Vagina (tissue), 2 donors: ENCODE data around the gene SLC5A10. TPM values are rescaled to one million over a fixed set of nuclear protein-coding genes. Genes with fewer than 3 reads are reported as not detected.

ENCODE experiments used
- DNase-seq, 2 donors: peaks; one replicate each; pipeline ENCODE4 v3.0.0-alpha.2; 2017; ENCODE audit errors: extremely low spot score in 2 of 2
- H3K27ac ChIP-seq: fragments of 200-600 bp; sonication (generic); one replicate; pipeline ENCODE4 v1.5.1; 2019
- H3K27me3 ChIP-seq: fragments of 200-600 bp; sonication (generic); one replicate; pipeline ENCODE4 v1.5.1; 2019
- H3K36me3 ChIP-seq, 2 donors: fragments of 200-600 bp; sonication (generic); one replicate each; pipeline ENCODE4 v1.5.1; 2017 to 2019
- H3K4me1 ChIP-seq: fragments of 200-600 bp; sonication (generic); one replicate; pipeline ENCODE4 v1.5.1; 2019
- H3K4me3 ChIP-seq, 2 donors: fragments of 200-600 bp; sonication (generic); 1 replicate in 1 of 2; 2 replicates in 1 of 2; pipeline ENCODE4 v1.5.1; 2016 to 2019
- H3K9me3 ChIP-seq: fragments of 200-600 bp; sonication (generic); one replicate; pipeline ENCODE4 v1.5.1; 2019
- CTCF ChIP-seq, 3 experiments: fragments of 450-650 bp in 2 of 3; fragments of 200-600 bp in 1 of 3; sonication (generic) in 1 of 3; IDR thresholded peaks; one replicate each; pipeline ENCODE4 v1.5.1; 2017 to 2019; ENCODE audit warnings: antibody characterized with exemption in 3 of 3, mild to moderate bottlenecking in 2 of 3, moderate library complexity in 2 of 3
- POLR2A ChIP-seq, 2 donors: fragments of 450-650 bp; IDR thresholded peaks; one replicate each; pipeline ENCODE4 v1.6.1; 2017; ENCODE audit warnings: antibody characterized with exemption in 2 of 2, mild to moderate bottlenecking in 2 of 2, moderate library complexity in 2 of 2
- POLR2AphosphoS5 ChIP-seq, 2 donors: sonication (generic); formaldehyde crosslinking; IDR thresholded peaks; one replicate each; pipeline ENCODE4 v1.9.0; 2017; ENCODE audit warnings: antibody characterized with exemption in 2 of 2, mild to moderate bottlenecking in 2 of 2, low read depth in 1 of 2; ENCODE audit not compliant: insufficient read depth in 1 of 2
- intact Hi-C: fragments of 100-400 bp; cut with DNase I; formaldehyde crosslinking; loops from one replicate; pipeline ENCODE4 v1.15.1; 2023
- total RNA-seq: library from RNA; depleted of rRNA; stranded (reverse); fragments of >200 nt; gene quantifications from one replicate; pipeline ENCODE4 v1.2.3, GENCODE V29; 2016

Gene SLC5A10
- total RNA-seq, 1 donor from 2014 or later, result not detected

- Histone ChIP-seq H3K36me3 (no peaks in the 10 kb centered on the region), H3K4me1 (peaks cover 59% of the 10 kb centered on the region), H3K9me3 (no peaks in the 10 kb centered on the region), H3K27me3 (no peaks in the 10 kb centered on the region), H3K4me3 (no peak overlapping the region), H3K27ac (no peak overlapping the region)
- TF ChIP-seq POLR2AphosphoS5 (IDR thresholded peaks at IDR 0.05; ENCODE audit: insufficient read depth in 1 of 2, low read depth in 1 of 2), result no peak
- TF ChIP-seq CTCF (IDR thresholded peaks at IDR 0.05), result no peak
- TF ChIP-seq POLR2A (IDR thresholded peaks at IDR 0.05), result no peak
- intact Hi-C loops, result no loop called here
- DNase-seq, result no peak
Observed at GRCh38 chr17:18987862-18988545, 36.0 kb downstream of the SLC5A10 start.

GRCh38 chr17:18988546-18989173, 36.7 kb downstream of the SLC5A10 start:
- Histone ChIP-seq H3K9me3 (no peaks in the 10 kb centered on the region), H3K4me1 (peaks cover 65% of the 10 kb centered on the region), H3K4me3 (no peak overlapping the region), H3K27ac (no peak overlapping the region), H3K27me3 (no peaks in the 10 kb centered on the region), H3K36me3 (no peaks in the 10 kb centered on the region)
- intact Hi-C loops, result no loop called here
- no peak for DNase-seq
- TF ChIP-seq POLR2AphosphoS5 (IDR thresholded peaks at IDR 0.05; ENCODE audit: insufficient read depth in 1 of 2, low read depth in 1 of 2), result no peak

- intact Hi-C loops, result no loop called here
Observed at GRCh38 chr17:18990331-18990730, 38.4 kb downstream of the SLC5A10 start.

GRCh38 chr17:18991531-18992315, 39.8 kb downstream of the SLC5A10 start:
- Histone ChIP-seq H3K27ac (no peak overlapping the region), H3K4me1 (peaks cover 66% of the 10 kb centered on the region), H3K36me3 (no peaks in the 10 kb centered on the region), H3K9me3 (no peaks in the 10 kb centered on the region), H3K4me3 (no peak overlapping the region), H3K27me3 (no peaks in the 10 kb centered on the region)
- TF ChIP-seq POLR2A (IDR thresholded peaks at IDR 0.05) (no peak), CTCF (IDR thresholded peaks at IDR 0.05) (no peak), POLR2AphosphoS5 (IDR thresholded peaks at IDR 0.05; ENCODE audit: insufficient read depth in 1 of 2, low read depth in 1 of 2) (no peak)
- intact Hi-C loops, result no loop called here
- DNase-seq, result no peak

More at GRCh38 chr17:18990331-18990730, 38.4 kb downstream of the SLC5A10 start:
- no peak for DNase-seq
- H3K27ac ChIP-seq, result no peak overlapping the region
- no peaks in the 10 kb centered on the region for H3K36me3 ChIP-seq
- peaks cover 72% of the 10 kb centered on the region for H3K4me1 ChIP-seq
- no peaks in the 10 kb centered on the region for H3K9me3 ChIP-seq
- TF ChIP-seq POLR2AphosphoS5 (IDR thresholded peaks at IDR 0.05; ENCODE audit: insufficient read depth in 1 of 2, low read depth in 1 of 2), result no peak
- TF ChIP-seq POLR2A (IDR thresholded peaks at IDR 0.05), result no peak
- H3K4me3 ChIP-seq, result no peak overlapping the region
- no peaks in the 10 kb centered on the region for H3K27me3 ChIP-seq

- Histone ChIP-seq H3K27ac (no peak overlapping the region), H3K9me3 (no peaks in the 10 kb centered on the region), H3K4me1 (peaks cover 66% of the 10 kb centered on the region), H3K36me3 (no peaks in the 10 kb centered on the region), H3K27me3 (no peaks in the 10 kb centered on the region), H3K4me3 (no peak overlapping the region)
- no peak for DNase-seq
- intact Hi-C loops, result no loop called here
- no peak for TF ChIP-seq POLR2A (IDR thresholded peaks at IDR 0.05)
- TF ChIP-seq POLR2AphosphoS5 (IDR thresholded peaks at IDR 0.05; ENCODE audit: insufficient read depth in 1 of 2, low read depth in 1 of 2), result peak in 1 of 2 donors; percentile 15
Observed at GRCh38 chr17:18992454-18993130, 40.6 kb downstream of the SLC5A10 start.

GRCh38 chr17:18993905-18994526, 42.1 kb downstream of the SLC5A10 start:
- Histone ChIP-seq H3K4me1 (peaks cover 68% of the 10 kb centered on the region), H3K36me3 (no peaks in the 10 kb centered on the region), H3K9me3 (no peaks in the 10 kb centered on the region), H3K27ac (no peak overlapping the region), H3K4me3 (no peak overlapping the region), H3K27me3 (no peaks in the 10 kb centered on the region)
- DNase-seq, result no peak
- intact Hi-C loops, result no loop called here
- TF ChIP-seq POLR2A (IDR thresholded peaks at IDR 0.05) (no peak), CTCF (IDR thresholded peaks at IDR 0.05) (no peak), POLR2AphosphoS5 (IDR thresholded peaks at IDR 0.05; ENCODE audit: insufficient read depth in 1 of 2, low read depth in 1 of 2) (no peak)
